Loucy (cell line): ENCODE results near the gene FUNDC2.

Experiments
- H2AFZ ChIP-seq: fragments of 200-600 bp; sonication (generic); 2 replicates; pipeline ENCODE4 v1.6.0; 2016; ENCODE audit warnings: antibody characterized with exemption, mild to moderate bottlenecking, low read length, moderate library complexity
- H3F3A ChIP-seq: fragments of 200-600 bp; 2 replicates; pipeline ENCODE4 v1.6.0; 2016; ENCODE audit warnings: antibody characterized with exemption, low read depth, mild to moderate bottlenecking
- H3K27me3 ChIP-seq: fragments of 200-600 bp; sonication (generic); 2 replicates; pipeline ENCODE4 v1.6.1; 2014; ENCODE audit warnings: low read length, mild to moderate bottlenecking; ENCODE audit not compliant: insufficient read depth, poor library complexity, severe bottlenecking
- H3K36me3 ChIP-seq: fragments of 200-600 bp; sonication (generic); 2 replicates; pipeline ENCODE4 v1.6.1; 2016; ENCODE audit warnings: low read length; ENCODE audit not compliant: insufficient read depth
- H3K4me1 ChIP-seq: fragments of 200-600 bp; sonication (generic); 2 replicates; pipeline ENCODE4 v1.5.1; 2014; ENCODE audit warnings: low read length, mild to moderate bottlenecking; ENCODE audit not compliant: insufficient read depth, poor library complexity, severe bottlenecking
- H3K4me2 ChIP-seq: fragments of 200-600 bp; sonication (generic); 2 replicates; pipeline ENCODE4 v1.6.0; 2014; ENCODE audit warnings: antibody characterized with exemption, low read length, low read depth, mild to moderate bottlenecking; ENCODE audit not compliant: poor library complexity, severe bottlenecking
- H3K4me3 ChIP-seq: fragments of 200-600 bp; sonication (generic); 2 replicates; pipeline ENCODE4 v1.5.1; 2014; ENCODE audit warnings: low read length, mild to moderate bottlenecking, mixed read lengths; ENCODE audit not compliant: poor library complexity, severe bottlenecking
- H3K79me2 ChIP-seq: fragments of 200-600 bp; sonication (generic); 2 replicates; pipeline ENCODE4 v1.6.1; 2014; ENCODE audit warnings: low read length; ENCODE audit not compliant: insufficient read depth
- H3K9ac ChIP-seq: fragments of 200-600 bp; sonication (generic); 2 replicates; pipeline ENCODE4 v1.6.0; 2014; ENCODE audit warnings: mild to moderate bottlenecking, low read depth, low read length, moderate library complexity; ENCODE audit not compliant: poor library complexity, severe bottlenecking
- H3K9me2 ChIP-seq: fragments of 200-600 bp; sonication (generic); replicated peaks from 2 replicates; pipeline ENCODE4 v1.6.1; 2016; ENCODE audit warnings: low read depth, low read length, mixed read lengths
- H3K9me3 ChIP-seq: fragments of 200-600 bp; sonication (generic); 2 replicates; pipeline ENCODE4 v1.6.1; 2014; ENCODE audit warnings: mild to moderate bottlenecking, antibody characterized with exemption, low read length, low read depth; ENCODE audit not compliant: insufficient read depth
- H4K20me1 ChIP-seq: fragments of 200-600 bp; sonication (generic); 2 replicates; pipeline ENCODE4 v1.6.0; 2014; ENCODE audit warnings: antibody characterized with exemption, low read length, mild to moderate bottlenecking; ENCODE audit not compliant: insufficient read depth, poor library complexity, severe bottlenecking
- EZH2phosphoT487 ChIP-seq: fragments of 200-600 bp; IDR thresholded peaks from 2 replicates; pipeline ENCODE4 v1.6.1; 2018; ENCODE audit warnings: antibody characterized with exemption, mild to moderate bottlenecking, moderate library complexity, borderline replicate concordance
- TF ChIP-seq, protein P1 (sequence below): fragments of 200-600 bp; sonication (generic); conservative IDR thresholded peaks from 2 replicates; pipeline ENCODE4 v1.5.1; 2014; ENCODE audit warnings: mild to moderate bottlenecking, antibody characterized with exemption, low read length

Gene FUNDC2

DNA sequence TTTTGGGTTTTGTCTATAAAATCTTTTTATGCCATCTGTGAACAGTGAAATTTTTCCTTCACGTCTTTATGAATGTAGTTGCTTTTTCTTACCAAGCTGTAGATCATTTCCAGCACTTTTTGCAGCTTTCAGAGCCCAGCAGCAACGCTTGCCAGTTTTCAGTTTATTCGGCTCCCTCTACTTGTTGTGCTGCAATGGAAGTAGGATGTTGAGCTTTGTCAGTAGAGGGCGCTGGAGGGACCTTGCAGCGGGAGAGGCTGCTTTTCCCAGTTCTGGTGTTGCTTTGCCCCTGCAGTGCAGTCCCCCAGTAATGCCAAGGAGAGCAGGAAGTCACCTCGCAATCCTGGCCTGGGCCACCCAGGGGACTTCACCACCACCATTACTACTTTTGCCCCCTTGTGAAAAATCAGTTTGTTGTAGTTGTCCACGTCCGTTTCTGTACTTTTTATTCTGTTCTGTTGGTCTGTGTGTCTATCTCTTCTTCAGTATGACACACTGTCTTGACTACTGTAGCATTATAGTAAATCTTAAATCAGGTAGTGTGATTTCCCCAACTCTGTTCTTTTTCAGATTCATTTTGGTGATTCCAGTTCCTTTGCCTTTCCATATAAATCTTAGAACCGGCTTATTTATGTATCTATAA is 22.5 kb downstream of the FUNDC2 start:
- no peaks in the 10 kb centered on the region for H3K9me3 ChIP-seq
- TF ChIP-seq, protein P1, sequence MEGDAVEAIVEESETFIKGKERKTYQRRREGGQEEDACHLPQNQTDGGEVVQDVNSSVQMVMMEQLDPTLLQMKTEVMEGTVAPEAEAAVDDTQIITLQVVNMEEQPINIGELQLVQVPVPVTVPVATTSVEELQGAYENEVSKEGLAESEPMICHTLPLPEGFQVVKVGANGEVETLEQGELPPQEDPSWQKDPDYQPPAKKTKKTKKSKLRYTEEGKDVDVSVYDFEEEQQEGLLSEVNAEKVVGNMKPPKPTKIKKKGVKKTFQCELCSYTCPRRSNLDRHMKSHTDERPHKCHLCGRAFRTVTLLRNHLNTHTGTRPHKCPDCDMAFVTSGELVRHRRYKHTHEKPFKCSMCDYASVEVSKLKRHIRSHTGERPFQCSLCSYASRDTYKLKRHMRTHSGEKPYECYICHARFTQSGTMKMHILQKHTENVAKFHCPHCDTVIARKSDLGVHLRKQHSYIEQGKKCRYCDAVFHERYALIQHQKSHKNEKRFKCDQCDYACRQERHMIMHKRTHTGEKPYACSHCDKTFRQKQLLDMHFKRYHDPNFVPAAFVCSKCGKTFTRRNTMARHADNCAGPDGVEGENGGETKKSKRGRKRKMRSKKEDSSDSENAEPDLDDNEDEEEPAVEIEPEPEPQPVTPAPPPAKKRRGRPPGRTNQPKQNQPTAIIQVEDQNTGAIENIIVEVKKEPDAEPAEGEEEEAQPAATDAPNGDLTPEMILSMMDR, result peak; percentile 70
- no peak for TF ChIP-seq EZH2phosphoT487
- no peak overlapping the region for H3K4me2 ChIP-seq
- peaks cover 10% of the 10 kb centered on the region for H3K4me1 ChIP-seq
- 0 out of 2 replicates have a peak, but pooled peaks cover 6% of the 10 kb centered on the region for H3K79me2 ChIP-seq
- H3F3A ChIP-seq, result no peaks in the 10 kb centered on the region
- H2AFZ ChIP-seq, result no peak overlapping the region
- H3K36me3 ChIP-seq, result peaks cover 27% of the 10 kb centered on the region; the same call in 1 of the 2 replicates
- H3K27me3 ChIP-seq, result no peaks in the 10 kb centered on the region
- H4K20me1 ChIP-seq, result no peaks in the 10 kb centered on the region
- no peak overlapping the region for H3K9ac ChIP-seq
- H3K4me3 ChIP-seq, result no peak overlapping the region
- H3K9me2 ChIP-seq, result no peaks in the 10 kb centered on the region

DNA sequence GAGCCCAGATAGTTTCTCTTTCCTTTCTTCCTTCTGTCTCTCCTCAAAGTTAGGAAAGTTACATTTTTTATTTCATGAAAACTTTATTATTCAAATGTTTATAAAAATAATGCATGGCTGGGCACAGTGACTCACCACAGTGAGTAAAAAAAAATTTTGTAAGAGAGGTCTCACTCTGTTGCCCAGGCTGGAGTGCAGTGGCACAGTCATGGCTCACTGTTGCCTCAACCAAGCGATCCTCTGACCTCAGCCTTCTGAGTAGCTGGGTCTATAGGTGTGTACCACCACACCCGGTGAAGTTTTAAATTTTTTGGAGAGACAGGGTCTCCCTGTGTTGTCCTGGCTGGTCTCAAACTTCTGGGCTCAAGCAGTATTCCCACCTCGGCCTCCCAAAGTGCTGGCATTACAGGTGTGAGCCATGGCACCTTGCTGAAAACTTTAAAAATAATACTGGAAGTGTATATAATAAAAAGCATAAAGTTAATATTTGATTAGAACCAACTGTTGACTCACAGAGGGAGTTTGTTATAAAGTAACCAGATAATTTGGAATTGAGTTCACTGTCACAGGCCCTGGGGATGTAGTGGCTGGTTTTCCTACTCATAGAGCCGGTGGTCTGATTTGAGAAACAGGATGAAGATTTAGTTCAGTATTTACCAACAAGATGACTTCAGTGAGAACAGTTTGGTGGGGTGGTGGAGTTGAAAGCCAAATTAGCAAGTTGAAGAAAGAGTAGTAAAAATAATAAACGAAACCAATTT is 26.3 kb downstream of the FUNDC2 start:
- H3K27me3 ChIP-seq, result no peaks in the 10 kb centered on the region
- peaks cover 18% of the 10 kb centered on the region for H3K4me1 ChIP-seq
- no peak for TF ChIP-seq EZH2phosphoT487
- TF ChIP-seq, protein P1, result no peak
- peaks cover 16% of the 10 kb centered on the region; the same call in 1 of the 2 replicates for H3K36me3 ChIP-seq
- no peak overlapping the region for H2AFZ ChIP-seq
- H3F3A ChIP-seq, result no peaks in the 10 kb centered on the region
- no peak overlapping the region for H3K4me2 ChIP-seq
- H4K20me1 ChIP-seq, result no peaks in the 10 kb centered on the region
- H3K9ac ChIP-seq, result no peak overlapping the region
- no peaks in the 10 kb centered on the region for H3K9me2 ChIP-seq
- H3K4me3 ChIP-seq, result no peak overlapping the region
- no peaks in the 10 kb centered on the region for H3K79me2 ChIP-seq
- no peaks in the 10 kb centered on the region for H3K9me3 ChIP-seq

DNA sequence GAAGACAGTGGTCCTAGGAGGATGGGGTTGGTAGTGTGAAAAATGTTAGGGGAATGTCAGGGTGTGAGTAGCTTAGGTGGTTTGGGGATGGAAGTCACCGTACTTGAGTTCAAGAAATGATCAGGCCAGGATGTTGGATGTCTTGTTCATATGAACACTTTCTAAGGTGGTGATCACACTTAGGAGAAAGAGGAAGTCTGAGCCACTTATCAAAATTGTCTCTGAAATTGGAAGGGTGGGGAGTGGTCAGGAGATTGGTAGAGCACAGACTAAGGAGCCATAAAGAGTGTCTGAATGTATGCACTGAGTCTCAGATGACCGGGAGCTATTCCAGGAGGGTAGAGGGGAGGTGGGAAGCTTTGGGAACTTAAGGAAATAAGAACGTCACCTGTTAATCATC is 27.0 kb downstream of the FUNDC2 start:
- H3F3A ChIP-seq, result no peaks in the 10 kb centered on the region
- H3K27me3 ChIP-seq, result no peaks in the 10 kb centered on the region
- H3K9me3 ChIP-seq, result no peaks in the 10 kb centered on the region
- no peak overlapping the region for H2AFZ ChIP-seq
- peaks cover 18% of the 10 kb centered on the region for H3K4me1 ChIP-seq
- H3K36me3 ChIP-seq, result peaks cover 11% of the 10 kb centered on the region; the same call in 1 of the 2 replicates
- H3K79me2 ChIP-seq, result no peaks in the 10 kb centered on the region
- H3K9me2 ChIP-seq, result no peaks in the 10 kb centered on the region
- no peaks in the 10 kb centered on the region for H4K20me1 ChIP-seq
- H3K9ac ChIP-seq, result no peak overlapping the region
- no peak overlapping the region for H3K4me3 ChIP-seq
- TF ChIP-seq, protein P1, result no peak
- TF ChIP-seq EZH2phosphoT487, result no peak
- no peak overlapping the region for H3K4me2 ChIP-seq
